BJ (cell line): ENCODE data around the gene NOG. TPM values are rescaled to one million over a fixed set of nuclear protein-coding genes. Genes with fewer than 3 reads are reported as not detected.

Experiments used
- CTCF ChIA-PET: fragments of 350-600 bp; formaldehyde crosslinking; extraction: SDS; loops from one replicate; lab custom pipeline; 2021; ENCODE audit warnings: antibody characterized with exemption, inconsistent platforms; lab: Yijun Ruan, JAX
- POLR2A ChIA-PET: fragments of 300-600 bp; sonication (Branson Sonifier 250); formaldehyde crosslinking; extraction: SDS; loops from one replicate; lab custom pipeline; 2021; ENCODE audit warnings: antibody characterized with exemption; lab: Charles Lee
- DNase-seq: peaks from one replicate; pipeline ENCODE4 v3.0.0-alpha.2; 2011; ENCODE audit warnings: low read depth
- H3K27me3 ChIP-seq: 2 replicates; pipeline ENCODE4 v1.6.0; 2011; ENCODE audit warnings: low read length; ENCODE audit not compliant: control insufficient read depth, insufficient read depth
- H3K36me3 ChIP-seq: 2 replicates; pipeline ENCODE4 v1.5.1; 2011; ENCODE audit warnings: low read length; ENCODE audit not compliant: control insufficient read depth, insufficient read depth
- H3K4me3 ChIP-seq: 2 replicates; pipeline ENCODE4 v1.5.1; 2011; ENCODE audit warnings: low read depth, mild to moderate bottlenecking, control low read depth, low read length
- polyA plus RNA-seq: library from polyadenylated mRNA; depleted of rRNA; stranded (reverse); fragments of >200 nt; gene quantifications from 2 replicates; pipeline ENCODE4 v1.2.3, GENCODE V29; 2011
- TF ChIP-seq, protein P1 (sequence below): IDR thresholded peaks from 2 replicates; pipeline ENCODE4 v1.5.1; 2011; ENCODE audit warnings: low read depth, mild to moderate bottlenecking, control low read depth, inconsistent platforms, low read length, moderate library complexity; ENCODE audit not compliant: insufficient read depth

Gene NOG
- polyA plus RNA-seq, 1 experiment, result 0.49 TPM

- Histone ChIP-seq H3K36me3 (no peaks in the 10 kb centered on the region), H3K4me3 (no peak overlapping the region), H3K27me3 (peaks cover 5% of the 10 kb centered on the region; the same call in 1 of the 2 replicates)
- DNase-seq, result no peak
- CTCF ChIA-PET, result interaction anchor here (0.8 to 2.2 kb wide), 11 partner anchors 9 to 189 kb away, joined by 3 to 9 read pairs (median 4); partner anchors contain the start of gene NOG
- POLR2A ChIA-PET, result no interaction called here
- TF ChIP-seq, protein P1, sequence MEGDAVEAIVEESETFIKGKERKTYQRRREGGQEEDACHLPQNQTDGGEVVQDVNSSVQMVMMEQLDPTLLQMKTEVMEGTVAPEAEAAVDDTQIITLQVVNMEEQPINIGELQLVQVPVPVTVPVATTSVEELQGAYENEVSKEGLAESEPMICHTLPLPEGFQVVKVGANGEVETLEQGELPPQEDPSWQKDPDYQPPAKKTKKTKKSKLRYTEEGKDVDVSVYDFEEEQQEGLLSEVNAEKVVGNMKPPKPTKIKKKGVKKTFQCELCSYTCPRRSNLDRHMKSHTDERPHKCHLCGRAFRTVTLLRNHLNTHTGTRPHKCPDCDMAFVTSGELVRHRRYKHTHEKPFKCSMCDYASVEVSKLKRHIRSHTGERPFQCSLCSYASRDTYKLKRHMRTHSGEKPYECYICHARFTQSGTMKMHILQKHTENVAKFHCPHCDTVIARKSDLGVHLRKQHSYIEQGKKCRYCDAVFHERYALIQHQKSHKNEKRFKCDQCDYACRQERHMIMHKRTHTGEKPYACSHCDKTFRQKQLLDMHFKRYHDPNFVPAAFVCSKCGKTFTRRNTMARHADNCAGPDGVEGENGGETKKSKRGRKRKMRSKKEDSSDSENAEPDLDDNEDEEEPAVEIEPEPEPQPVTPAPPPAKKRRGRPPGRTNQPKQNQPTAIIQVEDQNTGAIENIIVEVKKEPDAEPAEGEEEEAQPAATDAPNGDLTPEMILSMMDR, result no peak
Observed at GRCh38 chr17:56630202-56630601, 36.7 kb downstream of the NOG start.

- ChIA-PET CTCF (no interaction called here), POLR2A (no interaction called here)
- Histone ChIP-seq H3K4me3 (no peak overlapping the region), H3K27me3 (no peaks in the 10 kb centered on the region), H3K36me3 (no peaks in the 10 kb centered on the region)
- DNase-seq, result no peak
- TF ChIP-seq, protein P1, result no peak
Observed at GRCh38 chr17:56633681-56634080, 40.2 kb downstream of the NOG start.

DNA sequence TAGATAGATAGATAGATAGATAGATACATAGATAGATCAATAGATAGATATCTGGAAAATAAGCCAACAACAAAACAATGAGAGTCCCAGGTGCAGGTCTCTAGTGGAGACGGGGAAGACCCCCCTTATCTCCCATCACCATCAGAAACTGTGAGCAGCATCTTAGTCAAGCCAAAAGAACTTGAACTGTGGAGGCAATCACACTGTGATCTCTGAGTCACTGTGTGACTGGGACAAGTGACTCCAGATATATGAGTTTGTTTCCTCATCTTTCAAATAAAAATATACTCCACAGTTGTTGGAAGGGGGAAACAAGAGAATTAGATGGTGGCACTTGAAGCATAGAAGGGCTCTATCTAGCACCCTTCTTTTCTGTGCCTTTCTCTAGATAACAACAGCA lies 42.1 kb downstream of the NOG start:
- TF ChIP-seq, protein P1, result no peak
- DNase-seq, result no peak
- H3K27me3 ChIP-seq, result no peaks in the 10 kb centered on the region
- CTCF ChIA-PET, result interaction anchor here (1.5 kb wide), 1 partner anchor 13 kb away, joined by 4 read pairs; no protein-coding TSS in a partner anchor
- H3K4me3 ChIP-seq, result no peak overlapping the region
- no peaks in the 10 kb centered on the region for H3K36me3 ChIP-seq
- POLR2A ChIA-PET, result no interaction called here

- no peak overlapping the region for H3K4me3 ChIP-seq
- no peaks in the 10 kb centered on the region for H3K36me3 ChIP-seq
- no peaks in the 10 kb centered on the region for H3K27me3 ChIP-seq
- TF ChIP-seq, protein P1, result no peak
- DNase-seq, result no peak
- CTCF ChIA-PET, result interaction anchor here (1.5 kb wide), 1 partner anchor 14 kb away, joined by 4 read pairs; no protein-coding TSS in a partner anchor
- POLR2A ChIA-PET, result no interaction called here
Observed at GRCh38 chr17:56636265-56636664, 42.8 kb downstream of the NOG start.

GRCh38 chr17:56637254-56637653 lies 43.8 kb downstream of the NOG start:
- ChIA-PET CTCF (interaction anchor here (1.2 to 1.5 kb wide), 2 partner anchors 15 to 45 kb away, joined by 3 to 4 read pairs; no protein-coding TSS in a partner anchor), POLR2A (no interaction called here)
- TF ChIP-seq, protein P1, result no peak
- Histone ChIP-seq H3K36me3 (no peaks in the 10 kb centered on the region), H3K4me3 (no peak overlapping the region), H3K27me3 (no peaks in the 10 kb centered on the region)
- DNase-seq, result no peak
